Lung (tissue), 12 donors: Measurements from ENCODE around the gene COPS8. TPM values are rescaled to one million over a fixed set of nuclear protein-coding genes. Genes with fewer than 3 reads are reported as not detected.

Experiments
- ATAC-seq: fragments of 200-7000 bp; cut with Tn5 transposase; one replicate; pipeline ENCODE4 v1.9.1; 2020; ENCODE audit warnings: moderate number of reproducible peaks; ENCODE audit not compliant: insufficient read depth, low FRiP score
- DNase-seq, 3 donors: peaks; one replicate each; pipeline ENCODE4 v3.0.0-alpha.2; 2013 to 2017
- H3K27ac ChIP-seq, 2 donors: one replicate each; pipeline ENCODE4 v1.5.1; 2013; ENCODE audit warnings: mild to moderate bottlenecking in 2 of 2, moderate library complexity in 2 of 2, control low read depth in 1 of 2, inconsistent platforms in 1 of 2, low read depth in 1 of 2, low read length in 1 of 2
- H3K27me3 ChIP-seq, 3 donors: one replicate each; pipeline ENCODE4 v1.5.1; 2013; ENCODE audit warnings: low read length in 2 of 3; ENCODE audit not compliant: control insufficient read depth in 3 of 3, insufficient read depth in 3 of 3
- H3K36me3 ChIP-seq, 4 donors: one replicate each; pipeline ENCODE4 v1.5.1; 2013; ENCODE audit warnings: low read length in 4 of 4, mild to moderate bottlenecking in 1 of 4, moderate library complexity in 1 of 4; ENCODE audit not compliant: control insufficient read depth in 4 of 4, insufficient read depth in 4 of 4
- H3K4me1 ChIP-seq, 5 donors: one replicate each; pipeline ENCODE4 v1.5.1; 2013; ENCODE audit warnings: low read length in 5 of 5, mild to moderate bottlenecking in 2 of 5, moderate library complexity in 1 of 5; ENCODE audit not compliant: control insufficient read depth in 5 of 5, insufficient read depth in 5 of 5
- H3K4me3 ChIP-seq: one replicate; pipeline ENCODE4 v1.5.1; 2013; ENCODE audit warnings: mild to moderate bottlenecking, control low read depth, moderate library complexity
- H3K9ac ChIP-seq, 2 donors: one replicate each; pipeline ENCODE4 v1.5.1; 2013; ENCODE audit warnings: low read length in 2 of 2, control low read depth in 1 of 2; ENCODE audit not compliant: insufficient read depth in 1 of 2
- H3K9me3 ChIP-seq, 4 donors: one replicate each; pipeline ENCODE4 v1.5.1; 2013; ENCODE audit warnings: low read length in 3 of 4, mild to moderate bottlenecking in 1 of 4, moderate library complexity in 1 of 4; ENCODE audit not compliant: control insufficient read depth in 4 of 4, insufficient read depth in 3 of 4
- CTCF ChIP-seq: IDR thresholded peaks from 2 replicates; pipeline ENCODE4 v1.5.1; 2012; ENCODE audit warnings: mild to moderate bottlenecking; ENCODE audit errors: control extremely low read depth, extremely low read depth
- WGBS, 2 donors: extraction: QIAGEN DNeasy Blood & Tissue Kit; methylation state at CpG; one replicate each; pipeline ENCODE4 v1.1.7; 2013; 5-methylcytosine and 5-hydroxymethylcytosine counted together
- polyA plus RNA-seq, 2 donors: library from polyadenylated mRNA; stranded (reverse); fragments of 200-250 nt; gene quantifications; one replicate each; pipeline ENCODE4 v1.2.1, GENCODE V29; 2013
- total RNA-seq, 2 donors: library from RNA; depleted of rRNA in 1 of 2; stranded (reverse); fragments of >200 nt in 1 of 2; gene quantifications; one replicate each; pipeline ENCODE4 v1.2.1, GENCODE V29; 2014 to 2021
- donor health status: control.
- donor health status: control.
- donor health status: Bipolar disorder and iron deficiency.
- donor health status: healthy.
- donor health status: DM: yes; HTN: yes; CAD: no.

The COPS8 gene
- total and polyA plus RNA-seq, 4 donors: 24.7 to 70.5 (median 36.2) TPM

GRCh38 chr2:237143676-237144440 is 58.2 kb downstream of the COPS8 start:
- no peak overlapping the region for H3K4me3 ChIP-seq
- H3K4me1 ChIP-seq: no peaks in the 10 kb centered on the region
- no peak for TF ChIP-seq CTCF
- no peak for ATAC-seq
- no peaks in the 10 kb centered on the region for H3K27me3 ChIP-seq
- WGBS, 2 donors: 78 to 80% methylated on average over 5 of the region's 5 CpGs
- no peak overlapping the region for H3K9ac ChIP-seq
- peaks cover 0 to 12% (median 7%) of the 10 kb centered on the region in 4 donors for H3K9me3 ChIP-seq
- no peaks in the 10 kb centered on the region for H3K36me3 ChIP-seq
- no peak overlapping the region for H3K27ac ChIP-seq
- no peak for DNase-seq

GRCh38 chr2:237144516-237144915 is 58.8 kb downstream of the COPS8 start:
- H3K9me3 ChIP-seq: peaks cover 0 to 12% (median 7%) of the 10 kb centered on the region in 4 donors
- H3K27me3 ChIP-seq: no peaks in the 10 kb centered on the region
- 71 to 78% methylated on average over 3 of the region's 3 CpGs for WGBS, 2 donors
- no peak overlapping the region for H3K27ac ChIP-seq
- ATAC-seq: no peak
- peaks cover 0 to 5% (median 0%) of the 10 kb centered on the region in 5 donors for H3K4me1 ChIP-seq
- DNase-seq: no peak
- no peak for TF ChIP-seq CTCF
- no peaks in the 10 kb centered on the region for H3K36me3 ChIP-seq
- no peak overlapping the region for H3K9ac ChIP-seq
- no peak overlapping the region for H3K4me3 ChIP-seq

GRCh38 chr2:237147317-237147716 is 61.6 kb downstream of the COPS8 start:
- Histone ChIP-seq H3K27ac (no peak overlapping the region), H3K36me3 (no peaks in the 10 kb centered on the region), H3K4me1 (peaks cover 0 to 8% (median 0%) of the 10 kb centered on the region in 5 donors), H3K4me3 (no peak overlapping the region), H3K27me3 (no peaks in the 10 kb centered on the region), H3K9ac (no peak overlapping the region), H3K9me3 (peaks cover 0 to 12% (median 6%) of the 10 kb centered on the region in 4 donors)
- no peak for TF ChIP-seq CTCF
- ATAC-seq (no peak), DNase-seq (no peak)
